Measurements from ENCODE around the gene ATP13A1.

- TF ChIP-seq CTCF (IDR thresholded peaks at IDR 0.05) = no peak
- TF ChIP-seq POLR2A (IDR thresholded peaks at IDR 0.05; ENCODE audit: low read depth) = no peak
- TF ChIP-seq POLR2AphosphoS5 (IDR thresholded peaks at IDR 0.05) = no peak
These were observed 50.0 kb downstream of the ATP13A1 start for GRCh38 chr19:19613506-19613905.

Measured in esophagus muscularis mucosa (tissue), 3 donors.